ENCODE measurements around the gene EVC2. TPM values are rescaled to one million over a fixed set of nuclear protein-coding genes. Genes with fewer than 3 reads are reported as not detected.
A peak's percentile ranks its signal among the peaks of the same experiment; 100 is the strongest.

EVC2 gene
- total RNA-seq, 1 experiment from 2014 or later: not detected

- no TSS peak for BruUV-seq (replicated peaks)
- ATAC-seq: peak; percentile 65
- ChIA-PET CTCF (no interaction called here), POLR2A (no interaction called here)
- Histone ChIP-seq H3K4me3 (ENCODE audit: low read depth in 2 of 2, low read length in 2 of 2) (no peak overlapping the region), H3K4me1 (ENCODE audit: control insufficient read depth, insufficient read depth, low read length) (peaks cover 3% of the 10 kb centered on the region; the same call in 1 of the 2 replicates), H3K27me3 (ENCODE audit: control insufficient read depth, insufficient read depth, low read length) (no peaks in the 10 kb centered on the region), H3K36me3 (ENCODE audit: control insufficient read depth, insufficient read depth, low read length) (no peaks in the 10 kb centered on the region), H3K27ac (ENCODE audit: low read length) (no peak overlapping the region), H3K9me3 (ENCODE audit: control insufficient read depth, insufficient read depth, low read depth, low read length) (no peaks in the 10 kb centered on the region)
- intact Hi-C loops (cut with micrococcal nuclease; ENCODE audit: unreplicated experiment): no loop called here
- TF ChIP-seq REST (IDR thresholded peaks at IDR 0.05; ENCODE audit: insufficient read depth in 1 of 2, low read depth in 2 of 2, low read length in 1 of 2) (no peak), TCF7L2 (IDR thresholded peaks at IDR 0.05; ENCODE audit: low read depth, low read length) (no peak), SIN3A (IDR thresholded peaks at IDR 0.05; ENCODE audit: borderline replicate concordance, insufficient read depth, low read depth, low read length) (no peak), POLR2AphosphoS5 (IDR thresholded peaks at IDR 0.05; ENCODE audit: low read depth, low read length) (no peak), CTCF (IDR thresholded peaks at IDR 0.05) (no peak)
- peak; percentile 46 for DNase-seq (ENCODE audit: low read depth, low spot score)
- in situ Hi-C loops (cut with HindIII; ENCODE audit: low pct_unique_long_range_greater_than_20kb, low sequenced_read_pairs): no loop called here
These were observed 45.6 kb upstream of the EVC2 start for GRCh38 chr4:5753766-5754528.

GRCh38 chr4:5753366-5753765 is 45.0 kb upstream of the EVC2 start:
- ATAC-seq: peak; percentile 19; the same call in 1 of the 2 replicates
- H3K4me3 ChIP-seq (ENCODE audit: low read depth in 2 of 2, low read length in 2 of 2): no peak overlapping the region
- H3K27ac ChIP-seq (ENCODE audit: low read length): no peak overlapping the region
- H3K36me3 ChIP-seq (ENCODE audit: control insufficient read depth, insufficient read depth, low read length): no peaks in the 10 kb centered on the region
- no TSS peak for BruUV-seq (replicated peaks)
- ChIA-PET POLR2A (no interaction called here), CTCF (no interaction called here)
- in situ Hi-C loops (cut with HindIII; ENCODE audit: low pct_unique_long_range_greater_than_20kb, low sequenced_read_pairs) (no loop called here), intact Hi-C loops (cut with micrococcal nuclease; ENCODE audit: unreplicated experiment) (no loop called here)
- no peaks in the 10 kb centered on the region for H3K27me3 ChIP-seq (ENCODE audit: control insufficient read depth, insufficient read depth, low read length)
- H3K4me1 ChIP-seq (ENCODE audit: control insufficient read depth, insufficient read depth, low read length): peaks cover 3% of the 10 kb centered on the region; the same call in 1 of the 2 replicates
- H3K9me3 ChIP-seq (ENCODE audit: control insufficient read depth, insufficient read depth, low read depth, low read length): no peaks in the 10 kb centered on the region
- TF ChIP-seq SIN3A (IDR thresholded peaks at IDR 0.05; ENCODE audit: borderline replicate concordance, insufficient read depth, low read depth, low read length): no peak
- no peak for TF ChIP-seq REST (IDR thresholded peaks at IDR 0.05; ENCODE audit: insufficient read depth in 1 of 2, low read depth in 2 of 2, low read length in 1 of 2)
- TF ChIP-seq CTCF (IDR thresholded peaks at IDR 0.05): no peak
- no peak for TF ChIP-seq TCF7L2 (IDR thresholded peaks at IDR 0.05; ENCODE audit: low read depth, low read length)
- TF ChIP-seq POLR2AphosphoS5 (IDR thresholded peaks at IDR 0.05; ENCODE audit: low read depth, low read length): no peak
- no peak for DNase-seq (ENCODE audit: low read depth, low spot score)
